MCF 10A (cell line): ENCODE data around the gene CFAP65. TPM values are rescaled to one million over a fixed set of nuclear protein-coding genes. Genes with fewer than 3 reads are reported as not detected.
A peak's percentile ranks its signal among the peaks of the same experiment; 100 is the strongest.

Source experiments
- BruUV-seq: library from RNA; stranded (reverse); fragments of 400-500 nt; replicated peaks from 2 replicates; lab custom pipeline; 2021; lab: Mats Ljungman, UMichigan
- CTCF ChIA-PET: fragments of 300-600 bp; sonication (Branson Sonifier 250); formaldehyde crosslinking; extraction: SDS; loops from one replicate; lab custom pipeline; 2021; ENCODE audit warnings: antibody characterized with exemption, inconsistent platforms; lab: Yijun Ruan, JAX
- POLR2A ChIA-PET: fragments of 300-600, 350-650 bp; sonication (Branson Sonifier 250); formaldehyde crosslinking; extraction: SDS; loops from one replicate; lab custom pipeline; 2020; ENCODE audit warnings: antibody characterized with exemption, inconsistent platforms; lab: Yijun Ruan, JAX
- DNase-seq: peaks from one replicate; pipeline ENCODE4 v3.0.0-alpha.2; 2018; ENCODE audit not compliant: unreplicated experiment
- H3K27ac Mint-ChIP-seq: one replicate; pipeline ENCODE4 v1.8.0; 2022; ENCODE audit warnings: mild to moderate bottlenecking, low read depth, mixed read lengths; ENCODE audit not compliant: unreplicated experiment
- H3K27me3 Mint-ChIP-seq: one replicate; pipeline ENCODE4 v1.8.0; 2022; ENCODE audit warnings: mixed read lengths; ENCODE audit not compliant: insufficient read depth, unreplicated experiment
- H3K36me3 Mint-ChIP-seq: one replicate; pipeline ENCODE4 v1.8.0; 2022; ENCODE audit warnings: mild to moderate bottlenecking, moderate library complexity, mixed read lengths; ENCODE audit not compliant: insufficient read depth, unreplicated experiment
- H3K4me1 Mint-ChIP-seq: one replicate; pipeline ENCODE4 v1.8.0; 2022; ENCODE audit warnings: mixed read lengths; ENCODE audit not compliant: insufficient read depth, unreplicated experiment
- H3K4me3 Mint-ChIP-seq: one replicate; pipeline ENCODE4 v1.8.0; 2022; ENCODE audit warnings: mild to moderate bottlenecking, moderate library complexity, mixed read lengths; ENCODE audit not compliant: unreplicated experiment
- H3K9me3 Mint-ChIP-seq: one replicate; pipeline ENCODE4 v1.8.0; 2022; ENCODE audit warnings: mixed read lengths; ENCODE audit not compliant: unreplicated experiment
- CTCF ChIP-seq: fragments of 200-600 bp; IDR thresholded peaks from one replicate; pipeline ENCODE4 v1.8.0; 2022; ENCODE audit warnings: antibody characterized with exemption, mild to moderate bottlenecking; ENCODE audit not compliant: unreplicated experiment
- intact Hi-C: fragments of 100-400 bp; cut with micrococcal nuclease; formaldehyde crosslinking; loops from 2 replicates; pipeline ENCODE4 v1.14.1; 2022
- total RNA-seq: library from RNA; stranded (reverse); gene quantifications from 2 replicates; pipeline ENCODE4 v1.2.3, GENCODE V29; 2022

Gene CFAP65
- total RNA-seq, 1 experiment from 2014 or later, result not detected

- Mint-ChIP-seq H3K36me3 (peaks cover 2% of the 10 kb centered on the region), H3K27me3 (peaks cover 55% of the 10 kb centered on the region), H3K4me1 (no peaks in the 10 kb centered on the region), H3K9me3 (no peaks in the 10 kb centered on the region), H3K4me3 (no peak overlapping the region), H3K27ac (no peak overlapping the region)
- ChIA-PET CTCF (interaction anchor here (0.7 to 0.9 kb wide), 2 partner anchors 105 to 152 kb away, joined by 3 to 4 read pairs; no protein-coding TSS in a partner anchor), POLR2A (no interaction called here)
- BruUV-seq, result no TSS peak
- DNase-seq, result peak; percentile 26
- intact Hi-C loops, result no loop called here
- no peak for TF ChIP-seq CTCF
Observed at GRCh38 chr2:218991674-218992168, 49.6 kb downstream of the CFAP65 start.

GRCh38 chr2:218990612-218991011 is 50.7 kb downstream of the CFAP65 start:
- Mint-ChIP-seq H3K36me3 (peaks cover 7% of the 10 kb centered on the region), H3K4me3 (no peak overlapping the region), H3K27ac (no peak overlapping the region), H3K9me3 (no peaks in the 10 kb centered on the region), H3K4me1 (no peaks in the 10 kb centered on the region), H3K27me3 (peaks cover 60% of the 10 kb centered on the region)
- TF ChIP-seq CTCF, result no peak
- CTCF ChIA-PET, result interaction anchor here (0.7 to 1.8 kb wide), 6 partner anchors 10 to 151 kb away, joined by 3 to 12 read pairs (median 4); partner anchors contain the start of gene CDK5R2
- intact Hi-C loops, result no loop called here
- POLR2A ChIA-PET, result interaction anchor here (0.7 kb wide), 1 partner anchor 98 kb away, joined by 3 read pairs; no protein-coding TSS in a partner anchor
- BruUV-seq, result no TSS peak
- DNase-seq, result no peak

GRCh38 chr2:218990052-218990451 is 51.3 kb downstream of the CFAP65 start:
- no peak for DNase-seq
- H3K4me1 Mint-ChIP-seq, result no peaks in the 10 kb centered on the region
- intact Hi-C loops, result no loop called here
- BruUV-seq, result no TSS peak
- no peak overlapping the region for H3K27ac Mint-ChIP-seq
- H3K4me3 Mint-ChIP-seq, result no peak overlapping the region
- no peak for TF ChIP-seq CTCF
- peaks cover 61% of the 10 kb centered on the region for H3K27me3 Mint-ChIP-seq
- POLR2A ChIA-PET, result no interaction called here
- peaks cover 7% of the 10 kb centered on the region for H3K36me3 Mint-ChIP-seq
- no peaks in the 10 kb centered on the region for H3K9me3 Mint-ChIP-seq
- CTCF ChIA-PET, result interaction anchor here (0.6 to 1.8 kb wide), 7 partner anchors 10 to 326 kb away, joined by 3 to 12 read pairs (median 4); no protein-coding TSS in a partner anchor

GRCh38 chr2:218988650-218989049 is 52.7 kb downstream of the CFAP65 start:
- intact Hi-C loops, result no loop called here
- CTCF ChIA-PET, result interaction anchor here (0.8 to 1.1 kb wide), 3 partner anchors 15 to 122 kb away, joined by 3 to 6 read pairs (median 3); no protein-coding TSS in a partner anchor

More at GRCh38 chr2:218988650-218989049, 52.7 kb downstream of the CFAP65 start:
- no TSS peak for BruUV-seq
- DNase-seq, result no peak
- H3K4me3 Mint-ChIP-seq, result no peak overlapping the region
- POLR2A ChIA-PET, result interaction anchor here (0.7 kb wide), 1 partner anchor 133 kb away, joined by 3 read pairs; no protein-coding TSS in a partner anchor
- H3K27ac Mint-ChIP-seq, result no peak overlapping the region
- H3K27me3 Mint-ChIP-seq, result peaks cover 75% of the 10 kb centered on the region
- peaks cover 7% of the 10 kb centered on the region for H3K36me3 Mint-ChIP-seq
- no peaks in the 10 kb centered on the region for H3K4me1 Mint-ChIP-seq
- TF ChIP-seq CTCF, result no peak
- H3K9me3 Mint-ChIP-seq, result no peaks in the 10 kb centered on the region
